Gastrocnemius medialis (tissue), 4 donors: ENCODE measurements around the gene CAMTA1.

Experiments
- CTCF ChIP-seq, 5 experiments: fragments of 450-650 bp in 3 of 5; fragments of 200-600 bp in 2 of 5; sonication (generic) in 2 of 5; IDR thresholded peaks in 4 of 5; conservative IDR thresholded peaks in 1 of 5; 1 replicate in 4 of 5; 2 replicates in 1 of 5; pipeline ENCODE4 v1.5.1; 2016 to 2019; ENCODE audit warnings: antibody characterized with exemption in 5 of 5, mild to moderate bottlenecking in 3 of 5, moderate library complexity in 3 of 5
- POLR2A ChIP-seq, 2 donors: fragments of 450-650 bp; IDR thresholded peaks; one replicate each; pipeline ENCODE4 v1.6.1; 2017; ENCODE audit warnings: antibody characterized with exemption in 2 of 2, mild to moderate bottlenecking in 2 of 2, moderate library complexity in 2 of 2

- TF ChIP-seq CTCF (IDR thresholded peaks at IDR 0.05 in 4 of 5, conservative IDR thresholded peaks at IDR 0.05 in 1 of 5), result no peak
- TF ChIP-seq POLR2A (IDR thresholded peaks at IDR 0.05), result no peak
Measured at GRCh38 chr1:7302873-7303272, 517.6 kb downstream of the CAMTA1 start.
